HepG2 (cell line): ENCODE results near the gene AJM1.

Source experiments
- CEBPG ChIP-seq: IDR thresholded peaks from 2 replicates; pipeline ENCODE4 v1.6.1; 2016
- TBP ChIP-seq: sonication (generic); formaldehyde crosslinking; IDR thresholded peaks from 2 replicates; pipeline ENCODE4 v1.5.0; 2020; ENCODE audit warnings: missing genetic modification reagents
- XRCC5 ChIP-seq: fragments of 200-400 bp; formaldehyde crosslinking; optimal IDR thresholded peaks from 2 replicates; pipeline ENCODE3; 2017; ENCODE audit warnings: mild to moderate bottlenecking, low read length
- ZNF124 ChIP-seq: sonication (generic); formaldehyde crosslinking; IDR thresholded peaks from 2 replicates; pipeline ENCODE4 v1.4.0; 2020; ENCODE audit warnings: missing genetic modification reagents
- ZNF331 ChIP-seq: sonication (generic); formaldehyde crosslinking; IDR thresholded peaks from 2 replicates; pipeline ENCODE4 v1.4.0; 2020; ENCODE audit warnings: missing genetic modification reagents

GRCh38 chr9:136806067-136806466 lies 36.2 kb upstream of the AJM1 start:
- TF ChIP-seq ZNF331 = no peak
- no peak for TF ChIP-seq XRCC5
- no peak for TF ChIP-seq ZNF124 (CRISPR knock-in tag)
- TF ChIP-seq CEBPG = no peak
- no peak for TF ChIP-seq TBP (CRISPR knock-in tag)
